GM12872 (cell line): ENCODE data around the gene MX1.

Experiments
- CTCF ChIP-seq: IDR thresholded peaks from 3 replicates; pipeline ENCODE4 v1.5.1; 2011; ENCODE audit warnings: low read depth, mild to moderate bottlenecking, low read length, moderate library complexity; ENCODE audit not compliant: insufficient read depth

Gene MX1

DNA sequence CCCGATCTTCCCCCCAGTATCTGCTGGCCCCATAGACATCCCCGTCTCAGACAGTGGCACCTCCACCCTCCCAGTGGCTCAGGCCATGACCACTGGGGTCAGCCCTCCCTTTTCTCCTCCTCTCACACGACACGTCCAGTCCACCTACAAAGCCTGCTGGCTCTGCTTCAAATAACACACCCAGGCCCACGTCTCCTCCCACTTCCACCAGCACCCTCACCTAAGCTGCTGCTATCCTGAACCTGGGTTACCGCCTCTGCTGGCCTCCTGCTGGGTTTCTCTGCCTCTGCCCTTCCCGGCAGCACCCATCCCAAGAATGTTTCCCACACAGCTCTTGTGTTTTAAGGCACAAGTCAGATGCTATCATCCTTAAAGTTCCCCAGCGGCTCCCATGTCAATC is 38.2 kb upstream of the MX1 start:
- no peak for TF ChIP-seq CTCF

DNA sequence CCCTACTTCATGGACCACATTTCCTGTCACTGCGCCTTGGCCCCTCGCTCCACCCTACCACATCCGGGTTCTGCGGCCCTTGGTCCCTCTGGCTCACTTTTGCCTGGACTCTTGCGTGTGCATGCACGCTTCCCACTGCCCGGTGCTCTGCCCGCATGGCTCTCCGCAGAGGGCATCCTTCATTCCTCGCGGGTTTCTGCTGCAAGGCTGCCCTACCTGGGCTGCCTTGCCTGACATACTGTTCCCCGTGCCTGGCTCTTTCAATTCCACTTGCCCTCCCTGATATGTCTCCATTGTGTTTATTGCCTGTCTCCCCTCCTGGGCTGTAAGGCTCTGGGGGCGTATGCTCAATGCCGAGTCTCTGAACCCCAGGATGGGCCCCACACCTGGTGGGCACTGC is 37.8 kb upstream of the MX1 start:
- no peak for TF ChIP-seq CTCF

GRCh38 chr21:41390043-41390639 is 35.9 kb upstream of the MX1 start:
- TF ChIP-seq CTCF = no peak

GRCh38 chr21:41393876-41394465 is 32.1 kb upstream of the MX1 start:
- no peak for TF ChIP-seq CTCF

DNA sequence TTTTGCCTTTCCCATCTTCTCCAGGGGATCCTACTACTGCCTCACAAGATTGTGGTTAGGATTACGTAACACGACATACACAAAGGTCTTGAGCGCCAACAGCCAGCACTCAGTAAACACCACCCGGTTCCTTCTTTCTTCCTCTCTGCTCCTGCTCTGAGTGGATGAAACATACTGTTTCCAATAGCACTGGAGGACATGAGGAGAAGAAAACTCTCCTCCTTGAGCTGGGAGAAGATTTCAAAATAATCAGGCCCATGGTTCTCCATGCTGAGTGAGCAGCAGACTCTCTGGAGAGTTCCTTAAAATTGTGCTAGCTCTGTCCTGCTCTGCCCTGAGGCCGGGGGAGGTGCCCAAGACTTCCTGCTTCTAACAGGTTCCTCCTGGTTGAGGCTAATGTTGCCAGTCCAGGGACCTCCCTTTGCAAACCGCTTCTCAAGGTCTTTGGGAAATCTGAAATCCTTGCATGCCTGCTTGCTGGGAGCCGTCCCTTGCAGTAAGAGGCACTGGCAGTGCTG is 29.4 kb upstream of the MX1 start:
- TF ChIP-seq CTCF = no peak

- no peak for TF ChIP-seq CTCF
Measured at GRCh38 chr21:41397471-41397891, 28.6 kb upstream of the MX1 start.

DNA sequence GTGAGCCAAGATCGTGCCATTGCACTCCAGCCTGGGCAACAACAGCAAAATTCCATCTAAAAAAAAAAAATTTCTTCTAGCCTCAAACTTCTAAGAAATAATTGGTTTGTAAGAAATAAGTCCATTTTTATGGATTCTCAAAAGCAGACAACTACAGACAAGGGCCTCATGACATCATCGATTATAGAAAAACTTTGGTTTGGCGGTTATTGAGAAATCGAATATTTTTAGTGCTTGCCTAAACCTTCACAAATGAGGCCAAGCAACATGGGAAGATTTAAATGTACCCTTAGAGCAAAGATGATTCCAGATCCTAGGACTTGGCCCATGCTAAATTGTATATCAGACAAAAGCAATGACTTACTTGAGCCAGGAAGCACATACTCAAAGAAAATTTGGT is 27.8 kb upstream of the MX1 start:
- no peak for TF ChIP-seq CTCF
